HepG2 (cell line): ENCODE data around the gene GHR. TPM values are rescaled to one million over a fixed set of nuclear protein-coding genes. Genes with fewer than 3 reads are reported as not detected.

ENCODE experiments used
- ATAC-seq: fragments of 200-7000 bp; cut with Tn5 transposase; 3 replicates; pipeline ENCODE4 v1.9.1; 2020; ENCODE audit warnings: mild to moderate bottlenecking, moderate library complexity
- BruUV-seq: library from RNA; stranded (reverse); fragments of 400-500 nt; replicated peaks from 2 replicates; lab custom pipeline; 2021; lab: Mats Ljungman, UMichigan
- CTCF ChIA-PET: fragments of 300-600 bp; formaldehyde crosslinking; extraction: SDS; loops from one replicate; lab custom pipeline; 2021; ENCODE audit warnings: low total read pairs, inconsistent platforms, low intra/inter-chr PET ratio; lab: Yijun Ruan, JAX
- POLR2A ChIA-PET: fragments of 350-600 bp; sonication (Branson Sonifier 250); formaldehyde crosslinking; loops from one replicate; lab custom pipeline; 2020; ENCODE audit warnings: antibody characterized with exemption, inconsistent platforms; lab: Yijun Ruan, JAX
- DNase-seq: peaks from one replicate; pipeline ENCODE4 v3.0.0-alpha.2; 2015; ENCODE audit warnings: low spot score
- FAIRE-seq: peaks from 3 replicates; lab custom pipeline; 2011; peaks lifted over from hg19 to GRCh38; lab: Jason Lieb, UNC
- H2AFZ ChIP-seq: one replicate; pipeline ENCODE4 v1.6.1; 2011; ENCODE audit warnings: low read length, inconsistent platforms
- H3K27ac ChIP-seq: fragments of 300-600 bp; 3 replicates; pipeline ENCODE4 v1.8.0; 2011; ENCODE audit warnings: mixed run types, mild to moderate bottlenecking, mixed read lengths, low read length, inconsistent platforms; ENCODE audit not compliant: insufficient read depth; ENCODE audit errors: extremely low read length
- H3K27me3 ChIP-seq, 2 experiments: fragments of 200-600 bp in 1 of 2; 2 replicates in 1 of 2; 3 replicates in 1 of 2; pipeline versions ENCODE4 v1.6.0 to v1.8.0; 2011; ENCODE audit warnings: low read length in 2 of 2, mild to moderate bottlenecking in 2 of 2, moderate library complexity in 2 of 2, inconsistent platforms in 1 of 2; ENCODE audit not compliant: insufficient read depth in 2 of 2, control insufficient read depth in 1 of 2
- H3K36me3 ChIP-seq, 2 experiments: fragments of 200-600 bp in 1 of 2; replicated peaks in 1 of 2; 2 replicates in 1 of 2; 3 replicates in 1 of 2; pipeline versions ENCODE4 v1.5.1 to v1.8.0; 2011; ENCODE audit warnings: low read length in 2 of 2, inconsistent platforms in 1 of 2; ENCODE audit not compliant: insufficient read depth in 2 of 2, control insufficient read depth in 1 of 2
- H3K4me1 ChIP-seq: 2 replicates; pipeline ENCODE4 v1.5.1; 2012; ENCODE audit warnings: low read length, inconsistent platforms; ENCODE audit not compliant: insufficient read depth
- H3K4me2 ChIP-seq: 2 replicates; pipeline ENCODE4 v1.6.0; 2011; ENCODE audit warnings: low read depth, low read length, inconsistent platforms
- H3K4me3 ChIP-seq, 3 experiments: fragments of 200-600 bp in 1 of 3; sonication (generic), shearing (Covaris generic) in 1 of 3; replicated peaks in 1 of 3; 2 replicates each; pipeline ENCODE4 v1.5.1; 2011 to 2016; ENCODE audit warnings: low read length in 3 of 3, inconsistent platforms in 2 of 3, low read depth in 2 of 3, mild to moderate bottlenecking in 2 of 3, control low read depth in 1 of 3, mixed read lengths in 1 of 3; ENCODE audit not compliant: insufficient read depth in 1 of 3
- H3K79me2 ChIP-seq: one replicate; pipeline ENCODE4 v1.6.1; 2011; ENCODE audit warnings: low read length, inconsistent platforms; ENCODE audit not compliant: insufficient read depth
- H3K9ac ChIP-seq: 2 replicates; pipeline ENCODE4 v1.6.0; 2011; ENCODE audit warnings: mild to moderate bottlenecking, low read depth, low read length, inconsistent platforms; ENCODE audit not compliant: insufficient read depth
- H3K9me3 ChIP-seq: 2 replicates; pipeline ENCODE4 v1.5.1; 2012; ENCODE audit warnings: mild to moderate bottlenecking, low read length
- H4K20me1 ChIP-seq: 2 replicates; pipeline ENCODE4 v1.6.0; 2011; ENCODE audit warnings: inconsistent platforms, mild to moderate bottlenecking, low read length, moderate library complexity; ENCODE audit not compliant: insufficient read depth
- ATF7 ChIP-seq, 2 experiments: fragments of 450-650 bp in 1 of 2; sonication (generic) in 1 of 2; formaldehyde crosslinking in 1 of 2; IDR thresholded peaks; 2 replicates each; pipeline versions ENCODE4 v1.4.0 to v1.6.1; 2016 to 2020; ENCODE audit warnings: antibody characterized with exemption in 1 of 2, mild to moderate bottlenecking in 1 of 2, missing genetic modification reagents in 1 of 2
- DNMT1 ChIP-seq: sonication (generic); formaldehyde crosslinking; IDR thresholded peaks from 2 replicates; pipeline ENCODE4 v1.5.1; 2020; ENCODE audit warnings: mild to moderate bottlenecking, missing genetic modification reagents
- ETV6 ChIP-seq: sonication (generic); formaldehyde crosslinking; conservative IDR thresholded peaks from 2 replicates; pipeline ENCODE4 v1.4.0; 2020; ENCODE audit warnings: missing genetic modification reagents
- GATAD2A ChIP-seq: IDR thresholded peaks from 2 replicates; pipeline ENCODE4 v1.6.1; 2016
- JDP2 ChIP-seq: sonication (generic); formaldehyde crosslinking; IDR thresholded peaks from 2 replicates; pipeline ENCODE4 v1.8.1; 2022; ENCODE audit warnings: missing genetic modification reagents, borderline replicate concordance
- KMT2A ChIP-seq: sonication (generic); formaldehyde crosslinking; IDR thresholded peaks from 2 replicates; pipeline ENCODE4 v1.4.0; 2020; ENCODE audit warnings: missing genetic modification reagents
- MTF1 ChIP-seq: sonication (generic); formaldehyde crosslinking; IDR thresholded peaks from 2 replicates; pipeline ENCODE4 v1.5.0; 2020; ENCODE audit warnings: missing genetic modification reagents
- REL ChIP-seq: sonication (generic); formaldehyde crosslinking; conservative IDR thresholded peaks from 2 replicates; pipeline ENCODE4 v1.8.0; 2022; ENCODE audit warnings: mild to moderate bottlenecking, missing genetic modification reagents, moderate library complexity
- RELA ChIP-seq: sonication (generic); formaldehyde crosslinking; IDR thresholded peaks from 2 replicates; pipeline ENCODE4 v1.4.0; 2020; ENCODE audit warnings: missing genetic modification reagents
- STAG1 ChIP-seq: sonication (generic); formaldehyde crosslinking; IDR thresholded peaks from 2 replicates; pipeline ENCODE4 v1.4.0; 2020; ENCODE audit warnings: missing genetic modification reagents
- XBP1 ChIP-seq: sonication (generic); formaldehyde crosslinking; IDR thresholded peaks from 2 replicates; pipeline ENCODE4 v1.5.0; 2020; ENCODE audit warnings: missing genetic modification reagents
- ZBTB7A ChIP-seq: sonication (generic); formaldehyde crosslinking; IDR thresholded peaks from 2 replicates; pipeline ENCODE4 v1.8.0; 2022; ENCODE audit warnings: mild to moderate bottlenecking, missing genetic modification reagents
- ZNF121 ChIP-seq: sonication (generic); formaldehyde crosslinking; IDR thresholded peaks from 2 replicates; pipeline ENCODE4 v1.5.0; 2020; ENCODE audit warnings: mild to moderate bottlenecking, missing genetic modification reagents
- ZNF496 ChIP-seq: sonication (generic); formaldehyde crosslinking; IDR thresholded peaks from 2 replicates; pipeline ENCODE4 v1.8.1; 2023; ENCODE audit warnings: mild to moderate bottlenecking, moderate library complexity, missing genetic modification reagents; ENCODE audit not compliant: insufficient replicate concordance
- WGBS: methylation state at CpG from one replicate; pipeline ENCODE4 v1.1.6; 2017; ENCODE audit warnings: low lambda C conversion rate; 5-methylcytosine and 5-hydroxymethylcytosine counted together
- in situ Hi-C: cut with HindIII; loops from 2 replicates; pipeline ENCODE4 v1.10.0; 2017; ENCODE audit warnings: low pct_unique_long_range_greater_than_20kb; ENCODE audit not compliant: extremely low pct_ligation_motif_present
- intact Hi-C: fragments of 100-400 bp; cut with micrococcal nuclease; formaldehyde crosslinking; loops from one replicate; pipeline ENCODE4 v1.10.0; 2022; ENCODE audit not compliant: unreplicated experiment
- polyA plus RNA-seq, 8 experiments: library from polyadenylated mRNA; depleted of rRNA in 3 of 8; stranded (reverse) in 7 of 8; unstranded in 1 of 8; fragments of >200 nt; fragmentation: Illumina TruSeq in 4 of 8; extraction: Trizol in 4 of 8; gene quantifications; 2 replicates each; pipeline versions ENCODE4 v1.2.1 to v1.2.3, GENCODE V29; 2011 to 2016; ENCODE audit warnings: low read depth in 4 of 8, missing spikeins in 1 of 8, mixed read lengths in 1 of 8; ENCODE audit not compliant: insufficient read depth in 1 of 8
- total RNA-seq, 5 experiments: library from RNA; depleted of rRNA; stranded (reverse); fragments of >200 nt; fragmentation: Illumina TruSeq; extraction: Trizol; gene quantifications; 2 replicates each; pipeline ENCODE4 v1.2.3, GENCODE V29; 2016; ENCODE audit warnings: low read depth in 1 of 5
- TF ChIP-seq, protein P1 (sequence below): sonication (generic); formaldehyde crosslinking; IDR thresholded peaks from 2 replicates; pipeline ENCODE4 v1.4.0; 2020; ENCODE audit warnings: mild to moderate bottlenecking, missing genetic modification reagents
- TF ChIP-seq, protein P2 (sequence below): sonication (generic); formaldehyde crosslinking; IDR thresholded peaks from one replicate; pipeline ENCODE4 v1.5.1; 2020; ENCODE audit warnings: mild to moderate bottlenecking, missing genetic modification reagents; ENCODE audit errors: not compliant biosample characterization

GHR gene
- total and polyA plus RNA-seq, 2 of the 13 experiments (the other 11 are each of a cell fraction or from before 2014, with no cell fraction given): 0.07 TPM; not detected in 1

DNA sequence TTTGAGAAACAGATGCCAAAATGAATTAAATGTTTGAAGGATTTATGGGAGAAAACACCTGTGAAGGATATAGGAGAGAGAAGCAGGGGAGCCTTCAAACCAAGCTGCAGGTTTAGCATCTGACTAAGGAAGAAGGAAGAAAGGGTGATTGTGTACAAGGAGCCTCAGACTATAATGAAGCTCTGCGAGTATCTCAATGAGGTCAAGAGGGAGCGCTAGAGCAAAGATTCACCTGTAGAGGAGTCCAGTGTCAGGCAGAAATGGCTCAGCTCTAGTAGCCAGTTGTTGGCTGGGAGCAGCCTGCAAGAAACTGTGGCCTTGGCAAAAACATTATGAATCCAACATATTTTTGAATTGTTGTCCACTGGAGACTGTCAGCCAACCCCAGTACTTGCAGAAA lies 20.0 kb upstream of the GHR start (continued):
- TF ChIP-seq KMT2A: no peak
- TF ChIP-seq RELA (CRISPR knock-in tag): no peak
- TF ChIP-seq, protein P1, sequence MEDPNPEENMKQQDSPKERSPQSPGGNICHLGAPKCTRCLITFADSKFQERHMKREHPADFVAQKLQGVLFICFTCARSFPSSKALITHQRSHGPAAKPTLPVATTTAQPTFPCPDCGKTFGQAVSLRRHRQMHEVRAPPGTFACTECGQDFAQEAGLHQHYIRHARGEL (CRISPR knock-in tag): no peak
- no peak for TF ChIP-seq GATAD2A (CRISPR knock-in tag)
- TF ChIP-seq, all 625 proteins: peak for 0

DNA sequence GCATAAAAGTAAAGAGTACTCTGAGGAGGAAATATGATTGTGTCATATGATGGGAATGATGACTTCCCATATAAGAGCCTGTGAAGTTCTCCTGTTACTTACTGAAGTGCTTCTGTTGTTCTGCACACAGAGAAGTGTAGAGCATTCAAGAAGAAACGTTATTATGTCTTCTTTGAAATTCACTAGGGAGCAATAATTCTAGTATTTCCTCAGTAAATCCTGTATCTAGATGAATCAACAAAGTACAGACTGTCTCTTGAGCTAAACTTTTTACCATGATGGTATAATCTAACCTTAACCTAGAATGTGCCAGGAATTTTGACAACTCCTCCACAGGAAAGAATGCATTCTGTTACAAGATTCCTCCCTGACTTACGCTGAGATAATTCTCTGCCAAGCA lies 18.9 kb upstream of the GHR start:
- intact Hi-C loops (no loop called here), in situ Hi-C loops (no loop called here)
- no peaks in the 10 kb centered on the region; a peak in 1 of 5 replicates for H3K27me3 ChIP-seq
- H2AFZ ChIP-seq: no peak overlapping the region
- no TSS peak for BruUV-seq
- POLR2A ChIA-PET: no interaction called here
- 20% methylated on average over 2 of the region's 2 CpGs for WGBS
- ATAC-seq: no peak
- no peaks in the 10 kb centered on the region for H3K79me2 ChIP-seq
- H3K27ac ChIP-seq: no peak overlapping the region
- no peaks in the 10 kb centered on the region for H3K4me1 ChIP-seq
- H3K36me3 ChIP-seq: no peaks in the 10 kb centered on the region
- CTCF ChIA-PET: no interaction called here
- H3K9me3 ChIP-seq: no peaks in the 10 kb centered on the region
- no peak overlapping the region for H3K4me3 ChIP-seq
- H3K9ac ChIP-seq: no peak overlapping the region
- DNase-seq: no peak
- no peaks in the 10 kb centered on the region for H4K20me1 ChIP-seq
- TF ChIP-seq ZNF121 (no peak), MTF1 (CRISPR knock-in tag) (no peak), ZBTB7A (CRISPR knock-in tag) (no peak), ETV6 (CRISPR knock-in tag) (no peak), STAG1 (CRISPR knock-in tag) (no peak), ZNF496 (no peak), XBP1 (CRISPR knock-in tag) (no peak), DNMT1 (CRISPR knock-in tag) (no peak), REL (CRISPR knock-in tag) (no peak), ATF7 (IDR thresholded peaks at IDR 0.05) (no peak), ATF7 (CRISPR knock-in tag; IDR thresholded peaks at IDR 0.05) (no peak), JDP2 (no peak)
- TF ChIP-seq, protein P2, sequence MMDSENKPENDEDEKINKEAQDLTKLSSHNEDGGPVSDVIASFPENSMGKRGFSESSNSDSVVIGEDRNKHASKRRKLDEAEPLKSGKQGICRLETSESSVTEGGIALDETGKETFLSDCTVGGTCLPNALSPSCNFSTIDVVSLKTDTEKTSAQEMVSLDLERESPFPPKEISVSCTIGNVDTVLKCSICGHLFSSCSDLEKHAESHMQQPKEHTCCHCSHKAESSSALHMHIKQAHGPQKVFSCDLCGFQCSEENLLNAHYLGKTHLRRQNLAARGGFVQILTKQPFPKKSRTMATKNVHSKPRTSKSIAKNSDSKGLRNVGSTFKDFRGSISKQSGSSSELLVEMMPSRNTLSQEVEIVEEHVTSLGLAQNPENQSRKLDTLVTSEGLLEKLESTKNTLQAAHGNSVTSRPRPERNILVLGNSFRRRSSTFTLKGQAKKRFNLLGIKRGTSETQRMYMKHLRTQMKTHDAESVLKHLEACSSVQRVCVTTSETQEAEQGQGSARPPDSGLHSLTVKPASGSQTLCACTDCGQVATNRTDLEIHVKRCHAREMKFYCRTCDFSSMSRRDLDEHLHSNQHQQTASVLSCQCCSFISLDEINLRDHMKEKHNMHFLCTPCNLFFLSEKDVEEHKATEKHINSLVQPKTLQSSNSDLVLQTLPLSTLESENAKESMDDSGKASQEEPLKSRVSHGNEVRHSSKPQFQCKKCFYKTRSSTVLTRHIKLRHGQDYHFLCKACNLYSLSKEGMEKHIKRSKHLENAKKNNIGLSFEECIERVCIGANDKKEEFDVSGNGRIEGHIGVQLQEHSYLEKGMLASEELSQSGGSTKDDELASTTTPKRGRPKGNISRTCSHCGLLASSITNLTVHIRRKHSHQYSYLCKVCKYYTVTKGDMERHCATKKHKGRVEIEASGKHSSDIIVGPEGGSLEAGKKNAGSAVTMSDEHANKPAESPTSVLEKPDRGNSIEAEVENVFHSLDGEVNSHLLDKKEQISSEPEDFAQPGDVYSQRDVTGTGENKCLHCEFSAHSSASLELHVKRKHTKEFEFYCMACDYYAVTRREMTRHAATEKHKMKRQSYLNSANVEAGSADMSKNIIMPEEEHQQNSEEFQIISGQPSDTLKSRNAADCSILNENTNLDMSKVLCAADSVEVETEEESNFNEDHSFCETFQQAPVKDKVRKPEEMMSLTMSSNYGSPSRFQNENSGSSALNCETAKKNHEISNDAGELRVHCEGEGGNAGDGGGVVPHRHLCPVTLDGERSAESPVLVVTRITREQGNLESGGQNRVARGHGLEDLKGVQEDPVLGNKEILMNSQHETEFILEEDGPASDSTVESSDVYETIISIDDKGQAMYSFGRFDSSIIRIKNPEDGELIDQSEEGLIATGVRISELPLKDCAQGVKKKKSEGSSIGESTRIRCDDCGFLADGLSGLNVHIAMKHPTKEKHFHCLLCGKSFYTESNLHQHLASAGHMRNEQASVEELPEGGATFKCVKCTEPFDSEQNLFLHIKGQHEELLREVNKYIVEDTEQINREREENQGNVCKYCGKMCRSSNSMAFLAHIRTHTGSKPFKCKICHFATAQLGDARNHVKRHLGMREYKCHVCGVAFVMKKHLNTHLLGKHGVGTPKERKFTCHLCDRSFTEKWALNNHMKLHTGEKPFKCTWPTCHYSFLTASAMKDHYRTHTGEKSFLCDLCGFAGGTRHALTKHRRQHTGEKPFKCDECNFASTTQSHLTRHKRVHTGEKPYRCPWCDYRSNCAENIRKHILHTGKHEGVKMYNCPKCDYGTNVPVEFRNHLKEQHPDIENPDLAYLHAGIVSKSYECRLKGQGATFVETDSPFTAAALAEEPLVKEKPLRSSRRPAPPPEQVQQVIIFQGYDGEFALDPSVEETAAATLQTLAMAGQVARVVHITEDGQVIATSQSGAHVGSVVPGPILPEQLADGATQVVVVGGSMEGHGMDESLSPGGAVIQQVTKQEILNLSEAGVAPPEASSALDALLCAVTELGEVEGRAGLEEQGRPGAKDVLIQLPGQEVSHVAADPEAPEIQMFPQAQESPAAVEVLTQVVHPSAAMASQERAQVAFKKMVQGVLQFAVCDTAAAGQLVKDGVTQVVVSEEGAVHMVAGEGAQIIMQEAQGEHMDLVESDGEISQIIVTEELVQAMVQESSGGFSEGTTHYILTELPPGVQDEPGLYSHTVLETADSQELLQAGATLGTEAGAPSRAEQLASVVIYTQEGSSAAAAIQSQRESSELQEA: no peak
- FAIRE-seq: no peak
- no peak overlapping the region for H3K4me2 ChIP-seq
